GM13977 (cell line): ENCODE measurements around the gene MRPS22.

Experiments used
- DNase-seq: peaks from one replicate; pipeline ENCODE4 v3.0.0; 2012; ENCODE audit warnings: low spot score
- in situ Hi-C: fragments of 300-500 bp; cut with MboI; formaldehyde crosslinking; loops from one replicate; pipeline ENCODE4 v1.12.0; 2022; ENCODE audit warnings: low sequenced_read_pairs, low pct_unique_long_range_greater_than_20kb, mixed read lengths, inconsistent platforms; ENCODE audit not compliant: unreplicated experiment
- TF ChIP-seq, protein P1 (sequence below): IDR thresholded peaks from 2 replicates; pipeline ENCODE4 v1.5.1; 2012; ENCODE audit warnings: mild to moderate bottlenecking, control low read depth; ENCODE audit not compliant: insufficient read depth; ENCODE audit errors: extremely low read depth, missing control alignments

The MRPS22 gene

DNA sequence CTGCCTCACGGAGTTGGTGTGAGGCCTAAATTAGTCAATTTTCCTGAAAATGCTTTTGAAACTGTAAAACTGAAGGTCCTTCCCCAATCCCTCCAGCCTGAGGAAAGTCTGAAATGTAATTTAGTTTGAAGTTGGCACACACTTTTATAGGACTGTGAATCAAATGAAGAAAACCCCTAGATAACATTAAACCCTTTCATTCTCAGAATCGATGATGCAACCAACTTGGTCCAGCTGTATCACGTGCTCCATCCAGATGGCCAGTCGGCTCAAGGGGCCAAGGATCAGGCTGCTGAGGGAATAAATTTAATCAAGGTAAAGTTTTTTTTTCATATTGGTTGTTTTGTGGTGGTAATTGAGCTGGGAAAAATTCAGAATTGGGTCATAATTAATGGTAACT, 11.7 kb downstream of the MRPS22 start:
- in situ Hi-C loops, result no loop called here
- DNase-seq, result no peak
- TF ChIP-seq, protein P1, sequence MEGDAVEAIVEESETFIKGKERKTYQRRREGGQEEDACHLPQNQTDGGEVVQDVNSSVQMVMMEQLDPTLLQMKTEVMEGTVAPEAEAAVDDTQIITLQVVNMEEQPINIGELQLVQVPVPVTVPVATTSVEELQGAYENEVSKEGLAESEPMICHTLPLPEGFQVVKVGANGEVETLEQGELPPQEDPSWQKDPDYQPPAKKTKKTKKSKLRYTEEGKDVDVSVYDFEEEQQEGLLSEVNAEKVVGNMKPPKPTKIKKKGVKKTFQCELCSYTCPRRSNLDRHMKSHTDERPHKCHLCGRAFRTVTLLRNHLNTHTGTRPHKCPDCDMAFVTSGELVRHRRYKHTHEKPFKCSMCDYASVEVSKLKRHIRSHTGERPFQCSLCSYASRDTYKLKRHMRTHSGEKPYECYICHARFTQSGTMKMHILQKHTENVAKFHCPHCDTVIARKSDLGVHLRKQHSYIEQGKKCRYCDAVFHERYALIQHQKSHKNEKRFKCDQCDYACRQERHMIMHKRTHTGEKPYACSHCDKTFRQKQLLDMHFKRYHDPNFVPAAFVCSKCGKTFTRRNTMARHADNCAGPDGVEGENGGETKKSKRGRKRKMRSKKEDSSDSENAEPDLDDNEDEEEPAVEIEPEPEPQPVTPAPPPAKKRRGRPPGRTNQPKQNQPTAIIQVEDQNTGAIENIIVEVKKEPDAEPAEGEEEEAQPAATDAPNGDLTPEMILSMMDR, result no peak

DNA sequence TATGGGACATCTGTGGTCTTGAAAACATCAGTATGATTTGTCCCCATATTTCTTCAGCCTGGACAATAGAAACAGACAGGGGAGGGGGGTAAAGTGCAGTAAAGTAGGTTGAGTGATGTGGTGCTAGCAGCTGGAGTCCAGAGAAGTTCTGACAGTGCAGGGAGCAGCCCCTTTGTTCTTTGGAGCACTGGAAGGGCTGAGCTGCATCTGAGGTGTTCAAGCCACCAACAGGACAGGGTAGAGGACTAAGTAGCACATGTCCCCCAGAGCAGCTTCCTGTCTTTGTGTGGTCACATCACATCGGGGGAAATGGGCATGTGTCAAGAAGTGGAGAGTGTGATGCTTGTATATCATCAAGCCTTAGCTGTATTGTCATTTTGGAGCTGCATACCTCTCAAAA, 12.1 kb downstream of the MRPS22 start:
- TF ChIP-seq, protein P1, result no peak
- DNase-seq, result no peak
- in situ Hi-C loops, result no loop called here

DNA sequence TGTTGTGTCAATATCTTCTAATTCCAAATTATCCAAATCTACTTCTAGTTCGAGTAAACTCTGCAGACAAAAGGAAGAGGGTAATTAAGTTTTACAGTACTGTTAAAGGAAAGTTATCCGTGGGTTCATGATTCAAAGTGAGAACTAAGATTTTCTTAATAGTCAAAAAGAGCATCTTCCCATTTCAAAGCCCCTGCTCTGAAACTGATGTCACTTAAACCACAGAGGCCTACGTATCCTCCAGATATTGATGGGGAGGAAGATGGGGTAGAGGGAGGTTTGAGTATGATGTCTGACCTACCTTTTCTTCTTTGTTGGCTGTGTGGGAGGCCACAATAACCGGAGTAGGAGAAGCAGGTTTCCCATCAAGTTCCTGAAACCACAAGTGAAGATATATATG, 14.1 kb downstream of the MRPS22 start:
- TF ChIP-seq, protein P1, result no peak
- DNase-seq, result peak; percentile 49
- in situ Hi-C loops, result no loop called here

DNA sequence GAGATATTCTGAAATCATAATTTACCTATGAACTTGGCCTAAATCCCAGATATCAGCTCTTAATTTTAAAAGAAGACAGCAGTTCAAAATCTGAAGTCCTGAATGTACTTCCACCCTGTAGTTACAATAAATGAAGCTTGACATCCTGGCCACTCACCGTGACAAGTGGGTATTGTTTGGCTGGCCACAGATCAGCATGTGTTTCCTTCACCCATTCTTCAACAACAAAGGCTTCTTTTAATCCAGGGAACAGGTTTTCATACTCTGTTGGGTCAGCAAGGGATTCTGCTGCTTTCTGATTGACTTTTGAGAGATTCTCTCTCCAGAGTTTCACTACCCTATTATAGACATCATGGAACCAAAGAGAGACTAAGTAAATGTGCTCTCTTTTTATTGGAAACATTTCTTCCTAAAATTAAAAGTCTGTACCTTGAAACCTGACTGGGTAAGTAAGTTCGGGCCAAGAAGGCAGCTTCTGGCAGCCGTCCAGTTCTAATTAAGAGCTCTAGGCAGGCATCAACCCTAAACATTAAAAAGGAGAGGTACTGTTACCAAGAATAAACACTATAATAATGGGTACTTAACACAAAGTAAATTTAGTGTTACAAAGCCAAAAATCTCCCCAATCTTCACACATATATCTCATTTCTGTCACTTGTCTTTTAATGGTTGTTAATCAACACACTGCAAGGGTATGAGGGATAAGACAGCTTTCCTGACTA, 15.2 kb downstream of the MRPS22 start:
- no peak for DNase-seq
- in situ Hi-C loops, result no loop called here
- TF ChIP-seq, protein P1, result no peak

DNA sequence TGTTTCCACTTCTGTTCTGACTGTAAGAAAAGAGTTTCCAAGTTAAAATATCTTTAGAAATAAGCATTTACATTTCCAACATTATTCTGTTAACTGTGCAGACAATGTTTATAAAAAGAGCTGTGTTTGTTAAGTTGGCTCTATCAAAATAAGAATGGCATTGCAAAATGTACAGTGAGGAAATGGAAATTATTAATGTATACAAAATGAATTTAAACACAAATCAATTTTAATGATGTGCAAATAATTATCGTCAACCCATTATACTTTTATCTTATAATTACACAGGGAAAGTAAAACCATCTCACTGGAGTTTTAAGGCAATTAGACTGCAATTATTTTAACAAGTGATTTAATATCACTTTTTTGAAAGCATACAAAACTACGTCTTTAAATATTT, 17.5 kb downstream of the MRPS22 start:
- in situ Hi-C loops, result no loop called here
- no peak for DNase-seq
- TF ChIP-seq, protein P1, result no peak

DNA sequence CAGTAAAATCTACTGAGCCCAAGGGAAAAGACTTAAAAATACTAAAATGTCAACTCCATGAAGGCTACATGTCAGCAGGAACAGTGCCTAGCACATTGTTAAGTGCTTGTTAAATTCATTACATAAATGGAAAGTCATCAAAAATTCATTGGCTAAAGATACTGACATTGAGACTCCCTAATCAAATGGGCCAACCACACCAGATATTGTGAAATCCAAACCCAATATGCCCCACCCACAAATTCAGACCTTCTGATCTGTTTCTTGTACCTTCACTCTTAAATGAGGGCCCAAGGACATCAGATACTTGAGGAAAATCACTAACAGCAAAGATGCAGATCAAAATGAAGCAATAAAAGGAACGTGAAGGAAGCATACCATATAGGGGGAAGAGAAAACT, 20.7 kb downstream of the MRPS22 start:
- TF ChIP-seq, protein P1, result no peak
- DNase-seq, result no peak
- in situ Hi-C loops, result no loop called here
